IMR-90 (cell line): ENCODE data around the gene HNF1B. TPM values are rescaled to one million over a fixed set of nuclear protein-coding genes. Genes with fewer than 3 reads are reported as not detected.

Source experiments
- ATAC-seq: fragments of 200-7000 bp; cut with Tn5 transposase; 2 replicates; pipeline ENCODE4 v1.9.1; 2020; ENCODE audit warnings: low read depth, mild to moderate bottlenecking, moderate library complexity
- BruUV-seq: library from RNA; stranded (reverse); fragments of 400-500 nt; replicated peaks from 2 replicates; lab custom pipeline; 2021; lab: Mats Ljungman, UMichigan
- CTCF ChIA-PET: fragments of 300-600 bp; formaldehyde crosslinking; extraction: SDS; loops from one replicate; lab custom pipeline; 2021; ENCODE audit warnings: antibody characterized with exemption; lab: Yijun Ruan, JAX
- POLR2A ChIA-PET: fragments of 300-600 bp; sonication (Branson Sonifier 250); formaldehyde crosslinking; loops from one replicate; lab custom pipeline; 2022; ENCODE audit warnings: antibody characterized with exemption; ENCODE audit not compliant: unreplicated experiment; lab: Charles Lee
- DNase-seq: peaks from one replicate; pipeline ENCODE4 v3.0.0; 2013
- H2AFZ ChIP-seq: replicated peaks from 2 replicates; pipeline ENCODE3; 2013; ENCODE audit warnings: low read length, mild to moderate bottlenecking; ENCODE audit not compliant: poor library complexity
- H2AK5ac ChIP-seq: 2 replicates; pipeline ENCODE4 v1.6.1; 2013; ENCODE audit warnings: low read depth, low read length, inconsistent platforms
- H2AK9ac ChIP-seq: replicated peaks from 2 replicates; pipeline ENCODE3; 2013; ENCODE audit warnings: mild to moderate bottlenecking, low read depth, low read length, moderate library complexity; ENCODE audit not compliant: poor library complexity
- H2BK120ac ChIP-seq: 2 replicates; pipeline ENCODE4 v1.6.1; 2013; ENCODE audit warnings: low read depth, low read length, inconsistent platforms
- H2BK15ac ChIP-seq: 3 replicates; pipeline ENCODE4 v1.6.1; 2013; ENCODE audit warnings: low read depth, low read length, inconsistent platforms
- H2BK20ac ChIP-seq: 2 replicates; pipeline ENCODE4 v1.6.1; 2013; ENCODE audit warnings: low read depth, mild to moderate bottlenecking, inconsistent platforms, low read length, moderate library complexity
- H2BK5ac ChIP-seq: 2 replicates; pipeline ENCODE4 v1.6.1; 2013; ENCODE audit warnings: mild to moderate bottlenecking, low read depth, low read length, inconsistent platforms; ENCODE audit not compliant: poor library complexity, severe bottlenecking
- H3K14ac ChIP-seq: replicated peaks from 2 replicates; pipeline ENCODE4 v1.6.1; 2013; ENCODE audit warnings: low read depth, low read length, inconsistent platforms
- H3K18ac ChIP-seq: 2 replicates; pipeline ENCODE4 v1.6.1; 2013; ENCODE audit warnings: low read depth, low read length, control low read depth
- H3K23ac ChIP-seq: 2 replicates; pipeline ENCODE4 v1.6.1; 2013; ENCODE audit warnings: low read depth, low read length, inconsistent platforms
- H3K27ac ChIP-seq: 2 replicates; pipeline ENCODE4 v1.5.1; 2013; ENCODE audit warnings: mild to moderate bottlenecking, control low read depth, low read length; ENCODE audit not compliant: insufficient read depth
- H3K27me3 ChIP-seq: 2 replicates; pipeline ENCODE4 v1.6.1; 2013; ENCODE audit warnings: low read length; ENCODE audit not compliant: control insufficient read depth, insufficient read depth
- H3K36me3 ChIP-seq: 2 replicates; pipeline ENCODE4 v1.6.1; 2013; ENCODE audit warnings: low read length, mixed read lengths; ENCODE audit not compliant: control insufficient read depth, insufficient read depth
- H3K4ac ChIP-seq: 2 replicates; pipeline ENCODE4 v1.6.1; 2013; ENCODE audit warnings: low read depth, low read length, inconsistent platforms
- H3K4me1 ChIP-seq: 2 replicates; pipeline ENCODE4 v1.6.1; 2013; ENCODE audit warnings: low read length, mixed read lengths; ENCODE audit not compliant: control insufficient read depth, insufficient read depth
- H3K4me2 ChIP-seq: 2 replicates; pipeline ENCODE4 v1.6.1; 2013; ENCODE audit warnings: low read depth, mild to moderate bottlenecking, control low read depth, low read length, moderate library complexity
- H3K4me3 ChIP-seq: 2 replicates; pipeline ENCODE4 v1.5.1; 2013; ENCODE audit warnings: low read depth, mild to moderate bottlenecking, control low read depth, low read length, moderate library complexity; ENCODE audit not compliant: insufficient read depth
- H3K56ac ChIP-seq: 2 replicates; pipeline ENCODE4 v1.6.1; 2013; ENCODE audit warnings: low read length, inconsistent platforms; ENCODE audit not compliant: insufficient read depth; ENCODE audit errors: extremely low read depth
- H3K79me1 ChIP-seq, 2 experiments: 2 replicates each; pipeline ENCODE4 v1.6.1; 2013; ENCODE audit warnings: low read length in 2 of 2, inconsistent platforms in 1 of 2, low read depth in 1 of 2
- H3K9ac ChIP-seq: 2 replicates; pipeline ENCODE4 v1.6.1; 2013; ENCODE audit warnings: low read depth, low read length, control low read depth
- H3K9me1 ChIP-seq: 2 replicates; pipeline ENCODE4 v1.6.1; 2013; ENCODE audit warnings: low read length, inconsistent platforms; ENCODE audit not compliant: insufficient read depth
- H3K9me3 ChIP-seq: 2 replicates; pipeline ENCODE4 v1.6.1; 2013; ENCODE audit warnings: low read length; ENCODE audit not compliant: control insufficient read depth, insufficient read depth
- H4K20me1 ChIP-seq: 2 replicates; pipeline ENCODE4 v1.6.1; 2013; ENCODE audit warnings: low read length, inconsistent platforms; ENCODE audit not compliant: insufficient read depth
- H4K5ac ChIP-seq: 2 replicates; pipeline ENCODE4 v1.6.1; 2013; ENCODE audit warnings: mild to moderate bottlenecking, low read depth, low read length, control low read depth
- H4K8ac ChIP-seq, 2 experiments: 2 replicates each; pipeline ENCODE4 v1.6.1; 2013; ENCODE audit warnings: low read depth in 2 of 2, low read length in 2 of 2, control low read depth in 1 of 2, inconsistent platforms in 1 of 2
- H4K91ac ChIP-seq: 2 replicates; pipeline ENCODE4 v1.6.1; 2013; ENCODE audit warnings: low read depth, low read length, inconsistent platforms; ENCODE audit not compliant: insufficient read depth
- BHLHE40 ChIP-seq: fragments of 150-350 bp; IDR thresholded peaks from 2 replicates; pipeline ENCODE4 v1.6.1; 2016; ENCODE audit warnings: mild to moderate bottlenecking, low read depth, low read length
- CEBPB ChIP-seq: IDR thresholded peaks from 2 replicates; pipeline ENCODE4 v1.6.1; 2012; ENCODE audit warnings: low read depth, low read length, improper control_type of control experiment
- CHD1 ChIP-seq: IDR thresholded peaks from 2 replicates; pipeline ENCODE4 v1.6.1; 2012; ENCODE audit warnings: low read depth, low read length, improper control_type of control experiment
- MAFK ChIP-seq: IDR thresholded peaks from 2 replicates; pipeline ENCODE4 v1.6.1; 2012; ENCODE audit warnings: low read depth, low read length, improper control_type of control experiment
- MAZ ChIP-seq: IDR thresholded peaks from 2 replicates; pipeline ENCODE4 v1.6.1; 2012; ENCODE audit warnings: low read depth, mild to moderate bottlenecking, low read length, improper control_type of control experiment, moderate library complexity, borderline replicate concordance
- MXI1 ChIP-seq: IDR thresholded peaks from 2 replicates; pipeline ENCODE4 v1.6.1; 2012; ENCODE audit warnings: low read depth, mild to moderate bottlenecking, low read length, moderate library complexity, borderline replicate concordance
- RAD21 ChIP-seq: IDR thresholded peaks from 2 replicates; pipeline ENCODE4 v1.6.1; 2012; ENCODE audit warnings: low read length, improper control_type of control experiment
- RCOR1 ChIP-seq: IDR thresholded peaks from 2 replicates; pipeline ENCODE4 v1.6.1; 2012; ENCODE audit warnings: mild to moderate bottlenecking, low read length, improper control_type of control experiment; ENCODE audit not compliant: insufficient replicate concordance
- SMC3 ChIP-seq: fragments of 150-350 bp; IDR thresholded peaks from 2 replicates; pipeline ENCODE4 v1.6.1; 2016; ENCODE audit warnings: low read depth, mild to moderate bottlenecking, antibody characterized with exemption, low read length, moderate library complexity
- WGBS, 2 experiments: methylation state at CpG; one replicate each; pipeline versions ENCODE4 v1.1.5 to v1.1.7; 2013; ENCODE audit warnings: missing lambda C conversion rate in 2 of 2; ENCODE audit not compliant: insufficient read length in 1 of 2; ENCODE audit errors: extremely low coverage in 2 of 2; 5-methylcytosine and 5-hydroxymethylcytosine counted together
- dilution Hi-C: fragments of 300-500 bp; cut with HindIII; formaldehyde crosslinking; loops from one replicate; pipeline ENCODE4 v1.14.3; 2018; ENCODE audit warnings: low sequenced_read_pairs; ENCODE audit not compliant: unreplicated experiment
- in situ Hi-C: fragments of 300-500 bp; cut with MboI; formaldehyde crosslinking; loops from 3 replicates; pipeline ENCODE4 v1.14.3; 2019; ENCODE audit warnings: low sequenced_read_pairs, inconsistent platforms, mixed read lengths
- intact Hi-C: fragments of 100-400 bp; cut with micrococcal nuclease; formaldehyde crosslinking; loops from 2 replicates; pipeline ENCODE4 v1.10.0; 2022
- polyA plus RNA-seq, 3 experiments: library from polyadenylated mRNA; depleted of rRNA; stranded (reverse); fragments of >200 nt; gene quantifications; 2 replicates each; pipeline ENCODE4 v1.2.3, GENCODE V29; 2012; ENCODE audit warnings: low replicate concordance in 1 of 3
- total RNA-seq: library from RNA; depleted of rRNA; stranded (reverse); fragments of >200 nt; gene quantifications from 2 replicates; pipeline ENCODE4 v1.2.3, GENCODE V29; 2012
- TF ChIP-seq, protein P1 (sequence below): fragments of 150-350 bp; IDR thresholded peaks from 2 replicates; pipeline ENCODE4 v1.6.1; 2016; ENCODE audit warnings: low read depth, mild to moderate bottlenecking, low read length, moderate library complexity, borderline replicate concordance
- TF ChIP-seq, protein P2 (sequence below): conservative IDR thresholded peaks from 2 replicates; pipeline ENCODE4 v1.5.1; 2012; ENCODE audit warnings: mild to moderate bottlenecking, low read depth, low read length, improper control_type of control experiment

Gene HNF1B
- total and polyA plus RNA-seq, 2 of the 4 experiments (the other 2 are of a cell fraction) = not detected

DNA sequence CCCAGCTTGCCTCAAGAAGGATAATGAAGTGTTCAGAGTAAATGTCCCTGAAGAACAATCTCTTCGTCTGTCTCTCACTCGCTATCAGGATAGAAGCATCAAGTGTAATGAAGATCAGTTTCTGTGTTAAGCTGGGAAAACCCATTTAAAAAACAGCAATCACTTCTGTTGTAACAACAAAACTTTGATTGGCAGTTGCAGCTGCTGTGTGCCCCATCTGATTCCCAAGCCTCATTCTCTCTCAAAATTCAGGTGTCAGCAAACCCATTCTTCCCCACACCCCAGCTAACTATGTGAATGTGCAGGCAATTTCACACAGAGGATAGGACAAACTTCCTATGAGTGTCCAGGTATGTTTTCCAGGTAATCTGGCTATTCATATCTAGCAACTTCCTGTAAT, 2.4 kb upstream of the HNF1B start:
- Histone ChIP-seq H3K9me1 (peaks cover 3% of the 10 kb centered on the region; the same call in 1 of the 2 replicates), H3K27ac (no peak overlapping the region), H3K18ac (no peak overlapping the region), H3K4me1 (peaks cover 3% of the 10 kb centered on the region), H2BK120ac (no peak overlapping the region), H2BK5ac (no peak overlapping the region), H4K91ac (no peak overlapping the region), H3K9me3 (peaks cover 13% of the 10 kb centered on the region), H4K5ac (no peak overlapping the region), H3K79me1 (no peaks in the 10 kb centered on the region), H3K27me3 (peaks cover 65% of the 10 kb centered on the region), H2AFZ (no peak overlapping the region), H3K36me3 (no peaks in the 10 kb centered on the region), H3K56ac (no peak overlapping the region), H4K20me1 (no peaks in the 10 kb centered on the region), H3K23ac (no peak overlapping the region), H4K8ac (no peak overlapping the region), H3K4me2 (no peak overlapping the region), H3K4me3 (no peak overlapping the region), H2AK9ac (no peak overlapping the region), H3K9ac (no peak overlapping the region), H3K4ac (no peak overlapping the region), H2AK5ac (no peak overlapping the region), H2BK15ac (no peak overlapping the region), H2BK20ac (no peak overlapping the region), H3K14ac (no peak overlapping the region)
- no peak for TF ChIP-seq CHD1
- no peak for TF ChIP-seq RCOR1
- no peak for TF ChIP-seq MXI1
- TF ChIP-seq CEBPB = no peak
- TF ChIP-seq SMC3 = no peak
- TF ChIP-seq MAZ = no peak
- TF ChIP-seq BHLHE40 = no peak
- no peak for TF ChIP-seq RAD21
- TF ChIP-seq, protein P1, sequence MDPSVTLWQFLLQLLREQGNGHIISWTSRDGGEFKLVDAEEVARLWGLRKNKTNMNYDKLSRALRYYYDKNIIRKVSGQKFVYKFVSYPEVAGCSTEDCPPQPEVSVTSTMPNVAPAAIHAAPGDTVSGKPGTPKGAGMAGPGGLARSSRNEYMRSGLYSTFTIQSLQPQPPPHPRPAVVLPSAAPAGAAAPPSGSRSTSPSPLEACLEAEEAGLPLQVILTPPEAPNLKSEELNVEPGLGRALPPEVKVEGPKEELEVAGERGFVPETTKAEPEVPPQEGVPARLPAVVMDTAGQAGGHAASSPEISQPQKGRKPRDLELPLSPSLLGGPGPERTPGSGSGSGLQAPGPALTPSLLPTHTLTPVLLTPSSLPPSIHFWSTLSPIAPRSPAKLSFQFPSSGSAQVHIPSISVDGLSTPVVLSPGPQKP = no peak
- TF ChIP-seq, protein P2, sequence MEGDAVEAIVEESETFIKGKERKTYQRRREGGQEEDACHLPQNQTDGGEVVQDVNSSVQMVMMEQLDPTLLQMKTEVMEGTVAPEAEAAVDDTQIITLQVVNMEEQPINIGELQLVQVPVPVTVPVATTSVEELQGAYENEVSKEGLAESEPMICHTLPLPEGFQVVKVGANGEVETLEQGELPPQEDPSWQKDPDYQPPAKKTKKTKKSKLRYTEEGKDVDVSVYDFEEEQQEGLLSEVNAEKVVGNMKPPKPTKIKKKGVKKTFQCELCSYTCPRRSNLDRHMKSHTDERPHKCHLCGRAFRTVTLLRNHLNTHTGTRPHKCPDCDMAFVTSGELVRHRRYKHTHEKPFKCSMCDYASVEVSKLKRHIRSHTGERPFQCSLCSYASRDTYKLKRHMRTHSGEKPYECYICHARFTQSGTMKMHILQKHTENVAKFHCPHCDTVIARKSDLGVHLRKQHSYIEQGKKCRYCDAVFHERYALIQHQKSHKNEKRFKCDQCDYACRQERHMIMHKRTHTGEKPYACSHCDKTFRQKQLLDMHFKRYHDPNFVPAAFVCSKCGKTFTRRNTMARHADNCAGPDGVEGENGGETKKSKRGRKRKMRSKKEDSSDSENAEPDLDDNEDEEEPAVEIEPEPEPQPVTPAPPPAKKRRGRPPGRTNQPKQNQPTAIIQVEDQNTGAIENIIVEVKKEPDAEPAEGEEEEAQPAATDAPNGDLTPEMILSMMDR = no peak
- TF ChIP-seq MAFK = no peak
- dilution Hi-C loops = no loop called here
- CTCF ChIA-PET = interaction anchor here (0.7 kb wide), 1 partner anchor 97 kb away, joined by 6 read pairs; no protein-coding TSS in a partner anchor
- intact Hi-C loops = no loop called here
- WGBS, 2 experiments = no CpG with 5 or more reads among the region's 2 CpGs
- in situ Hi-C loops = no loop called here
- ATAC-seq (no peak), DNase-seq (no peak)
- POLR2A ChIA-PET = no interaction called here
- no TSS peak for BruUV-seq
